ENCODE measurements around the gene ATXN10. TPM values are rescaled to one million over a fixed set of nuclear protein-coding genes. Genes with fewer than 3 reads are reported as not detected.

Gene ATXN10
- polyA plus RNA-seq, 2 donors = 23.1 to 82.7 TPM

DNA sequence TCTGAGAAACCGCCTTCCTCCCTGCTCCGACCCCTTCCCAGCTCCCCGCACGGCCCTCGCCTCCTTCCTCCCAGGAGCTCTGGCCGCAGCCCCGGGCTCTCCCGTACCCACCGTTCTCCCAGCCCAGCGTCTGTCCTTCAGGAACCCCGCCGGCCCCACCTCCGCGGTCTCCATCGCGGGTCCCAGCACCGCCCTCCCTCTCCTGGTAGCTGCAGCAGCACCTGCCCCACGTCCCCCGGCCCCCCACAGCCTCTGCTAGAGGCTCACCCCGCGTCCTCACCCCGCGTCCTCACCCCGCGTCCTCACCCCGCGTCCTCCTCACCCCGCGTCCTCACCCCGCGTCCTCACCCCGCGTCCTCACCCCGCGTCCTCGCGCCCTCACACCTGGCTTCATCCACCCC, 219.4 kb downstream of the ATXN10 start:
- H3K27me3 ChIP-seq (ENCODE audit: control insufficient read depth in 1 of 2, insufficient read depth in 2 of 2, low read length in 2 of 2) = no peaks in the 10 kb centered on the region
- no peak overlapping the region for H3K27ac ChIP-seq (ENCODE audit: low read depth in 2 of 2, low read length in 1 of 2)
- no peaks in the 10 kb centered on the region for H3K9me3 ChIP-seq (ENCODE audit: control insufficient read depth in 2 of 2, insufficient read depth in 1 of 2, low read depth in 1 of 2, low read length in 1 of 2)
- H3K4me3 ChIP-seq (ENCODE audit: low read depth in 1 of 2, low read length in 2 of 2) = no peak overlapping the region
- peaks cover 3 to 26% of the 10 kb centered on the region in 2 donors for H3K4me1 ChIP-seq (ENCODE audit: control insufficient read depth in 2 of 2, insufficient read depth in 2 of 2, low read length in 1 of 2)
- WGBS, 2 donors = 81% methylated on average over 30 to 37 of the region's 37 CpGs
- H3K36me3 ChIP-seq (ENCODE audit: control insufficient read depth in 2 of 2, insufficient read depth in 2 of 2, low read length in 1 of 2) = no peaks in the 10 kb centered on the region

GRCh38 chr22:45891471-45891995, 219.9 kb downstream of the ATXN10 start:
- H3K9me3 ChIP-seq (ENCODE audit: control insufficient read depth in 2 of 2, insufficient read depth in 1 of 2, low read depth in 1 of 2, low read length in 1 of 2) = no peaks in the 10 kb centered on the region
- H3K27ac ChIP-seq (ENCODE audit: low read depth in 2 of 2, low read length in 1 of 2) = peak overlapping the region in 1 of 2 donors; percentile 25
- H3K4me1 ChIP-seq (ENCODE audit: control insufficient read depth in 2 of 2, insufficient read depth in 2 of 2, low read length in 1 of 2) = peaks cover 4 to 28% of the 10 kb centered on the region in 2 donors
- H3K36me3 ChIP-seq (ENCODE audit: control insufficient read depth in 2 of 2, insufficient read depth in 2 of 2, low read length in 1 of 2) = no peaks in the 10 kb centered on the region
- H3K4me3 ChIP-seq (ENCODE audit: low read depth in 1 of 2, low read length in 2 of 2) = no peak overlapping the region
- H3K27me3 ChIP-seq (ENCODE audit: control insufficient read depth in 1 of 2, insufficient read depth in 2 of 2, low read length in 2 of 2) = no peaks in the 10 kb centered on the region
- WGBS, 2 donors = 34 to 51% methylated on average over 25 of the region's 25 CpGs

- Histone ChIP-seq H3K4me1 (ENCODE audit: control insufficient read depth in 2 of 2, insufficient read depth in 2 of 2, low read length in 1 of 2) (peaks cover 4 to 32% of the 10 kb centered on the region in 2 donors), H3K27ac (ENCODE audit: low read depth in 2 of 2, low read length in 1 of 2) (peak overlapping the region in 1 of 2 donors; percentile 25), H3K9me3 (ENCODE audit: control insufficient read depth in 2 of 2, insufficient read depth in 1 of 2, low read depth in 1 of 2, low read length in 1 of 2) (no peaks in the 10 kb centered on the region), H3K4me3 (ENCODE audit: low read depth in 1 of 2, low read length in 2 of 2) (no peak overlapping the region), H3K36me3 (ENCODE audit: control insufficient read depth in 2 of 2, insufficient read depth in 2 of 2, low read length in 1 of 2) (no peaks in the 10 kb centered on the region), H3K27me3 (ENCODE audit: control insufficient read depth in 1 of 2, insufficient read depth in 2 of 2, low read length in 2 of 2) (no peaks in the 10 kb centered on the region)
- WGBS, 2 donors = 56 to 64% methylated on average over 22 of the region's 22 CpGs
These were observed 220.5 kb downstream of the ATXN10 start for GRCh38 chr22:45891996-45892621.

- H3K9me3 ChIP-seq (ENCODE audit: control insufficient read depth in 2 of 2, insufficient read depth in 1 of 2, low read depth in 1 of 2, low read length in 1 of 2) = no peaks in the 10 kb centered on the region
- WGBS, 2 donors = 81 to 82% methylated on average over 16 of the region's 16 CpGs
- H3K4me1 ChIP-seq (ENCODE audit: control insufficient read depth in 2 of 2, insufficient read depth in 2 of 2, low read length in 1 of 2) = peaks cover 4 to 28% of the 10 kb centered on the region in 2 donors
- H3K36me3 ChIP-seq (ENCODE audit: control insufficient read depth in 2 of 2, insufficient read depth in 2 of 2, low read length in 1 of 2) = no peaks in the 10 kb centered on the region
- no peaks in the 10 kb centered on the region for H3K27me3 ChIP-seq (ENCODE audit: control insufficient read depth in 1 of 2, insufficient read depth in 2 of 2, low read length in 2 of 2)
- H3K27ac ChIP-seq (ENCODE audit: low read depth in 2 of 2, low read length in 1 of 2) = no peak overlapping the region
- H3K4me3 ChIP-seq (ENCODE audit: low read depth in 1 of 2, low read length in 2 of 2) = no peak overlapping the region
These were observed 221.2 kb downstream of the ATXN10 start for GRCh38 chr22:45892681-45893461.

DNA sequence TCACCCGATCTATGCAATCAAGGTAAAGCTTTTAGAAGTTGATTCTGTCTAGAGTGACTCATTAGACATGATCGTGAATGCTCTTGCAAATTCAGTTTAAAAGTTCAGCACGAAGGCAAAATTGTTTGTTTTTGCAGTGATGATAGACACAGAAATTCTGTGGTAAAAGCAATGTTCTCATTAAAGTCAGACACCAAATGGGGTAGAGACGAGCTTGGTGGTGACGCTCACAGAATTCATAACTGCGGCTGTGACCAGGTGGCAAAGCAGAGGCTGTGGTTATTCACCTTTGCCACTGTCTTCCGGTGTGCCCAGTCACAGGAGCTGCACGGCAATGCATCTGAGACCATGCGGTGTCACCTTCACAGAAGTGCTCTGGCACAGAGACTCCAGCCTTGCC, 221.9 kb downstream of the ATXN10 start:
- Histone ChIP-seq H3K36me3 (ENCODE audit: control insufficient read depth in 2 of 2, insufficient read depth in 2 of 2, low read length in 1 of 2) (no peaks in the 10 kb centered on the region), H3K9me3 (ENCODE audit: control insufficient read depth in 2 of 2, insufficient read depth in 1 of 2, low read depth in 1 of 2, low read length in 1 of 2) (no peaks in the 10 kb centered on the region), H3K4me3 (ENCODE audit: low read depth in 1 of 2, low read length in 2 of 2) (no peak overlapping the region), H3K27ac (ENCODE audit: low read depth in 2 of 2, low read length in 1 of 2) (no peak overlapping the region), H3K27me3 (ENCODE audit: control insufficient read depth in 1 of 2, insufficient read depth in 2 of 2, low read length in 2 of 2) (no peaks in the 10 kb centered on the region), H3K4me1 (ENCODE audit: control insufficient read depth in 2 of 2, insufficient read depth in 2 of 2, low read length in 1 of 2) (peaks cover 6 to 25% of the 10 kb centered on the region in 2 donors)
- 69% methylated on average over 9 of the region's 9 CpGs for WGBS, 2 donors

Other genes starting within 250 kb of the ATXN10 start
- 10 to 100 TPM; 18.8 to 50.3 TPM for gene FBLN1, start 169.0 kb upstream of the ATXN10 start, polyA plus RNA-seq

Measured in esophagus (tissue), 2 donors.